PFSK-1 (cell line): ENCODE data around the gene NGRN.

ENCODE experiments used
- FOXP2 ChIP-seq: optimal IDR thresholded peaks from 2 replicates; pipeline ENCODE3; 2011; ENCODE audit warnings: borderline replicate concordance, control low read depth, inconsistent platforms; ENCODE audit not compliant: insufficient read depth; ENCODE audit errors: extremely low read length, extremely low read depth
- POLR2AphosphoS5 ChIP-seq: IDR thresholded peaks from 2 replicates; pipeline ENCODE4 v1.6.1; 2012; ENCODE audit warnings: low read depth, mild to moderate bottlenecking, control low read depth, low read length, moderate library complexity
- SIN3A ChIP-seq: IDR thresholded peaks from 2 replicates; pipeline ENCODE4 v1.6.1; 2012; ENCODE audit warnings: mild to moderate bottlenecking, low read length, moderate library complexity, borderline replicate concordance; ENCODE audit not compliant: insufficient read depth
- TAF1 ChIP-seq: IDR thresholded peaks from 2 replicates; pipeline ENCODE4 v1.6.1; 2012; ENCODE audit warnings: low read length, control low read depth, borderline replicate concordance; ENCODE audit not compliant: insufficient read depth
- TF ChIP-seq, protein P1 (sequence below), 2 experiments: IDR thresholded peaks; 2 replicates each; pipeline versions ENCODE4 v1.6.1 to v1.8.0; 2011 to 2012; ENCODE audit warnings: low read depth in 2 of 2, low read length in 2 of 2, control low read depth in 1 of 2, inconsistent platforms in 1 of 2, mild to moderate bottlenecking in 1 of 2, moderate library complexity in 1 of 2; ENCODE audit not compliant: insufficient read depth in 1 of 2

The NGRN gene

DNA sequence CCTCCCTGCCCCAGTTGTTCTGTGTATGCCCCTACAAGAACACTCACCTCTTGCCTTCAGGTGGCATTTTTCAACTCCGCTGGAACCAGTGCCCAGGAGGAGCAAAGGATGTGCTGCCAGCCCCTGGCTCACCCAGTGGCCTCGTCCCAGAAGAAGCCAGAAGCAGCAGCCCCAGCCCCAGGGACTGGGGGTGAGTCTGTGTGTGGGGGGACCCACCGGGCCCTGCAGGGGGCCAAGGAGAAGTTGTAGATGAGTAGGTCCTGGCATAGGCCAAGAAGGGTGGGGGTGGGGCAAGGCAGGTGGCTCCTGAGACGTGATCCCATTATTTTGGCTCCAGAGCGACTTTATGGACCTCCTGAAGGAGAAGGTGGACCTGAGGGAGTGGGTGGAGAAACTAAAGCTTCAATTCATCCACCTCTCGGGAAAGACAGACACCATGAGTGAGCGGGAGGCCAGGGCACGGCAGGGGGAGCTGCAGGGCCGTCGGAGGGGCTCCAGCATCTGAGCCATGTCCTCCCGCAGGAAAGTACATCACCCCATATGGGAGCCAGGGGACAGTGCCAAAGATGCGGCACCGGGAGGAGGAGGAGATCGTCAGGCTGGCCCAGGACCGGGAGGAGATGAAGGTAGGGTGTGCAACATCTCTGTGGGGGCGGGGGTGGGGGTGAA, 29.3 kb downstream of the NGRN start:
- TF ChIP-seq FOXP2 (no peak), TAF1 (no peak), SIN3A (no peak), POLR2AphosphoS5 (no peak)
- TF ChIP-seq, protein P1, sequence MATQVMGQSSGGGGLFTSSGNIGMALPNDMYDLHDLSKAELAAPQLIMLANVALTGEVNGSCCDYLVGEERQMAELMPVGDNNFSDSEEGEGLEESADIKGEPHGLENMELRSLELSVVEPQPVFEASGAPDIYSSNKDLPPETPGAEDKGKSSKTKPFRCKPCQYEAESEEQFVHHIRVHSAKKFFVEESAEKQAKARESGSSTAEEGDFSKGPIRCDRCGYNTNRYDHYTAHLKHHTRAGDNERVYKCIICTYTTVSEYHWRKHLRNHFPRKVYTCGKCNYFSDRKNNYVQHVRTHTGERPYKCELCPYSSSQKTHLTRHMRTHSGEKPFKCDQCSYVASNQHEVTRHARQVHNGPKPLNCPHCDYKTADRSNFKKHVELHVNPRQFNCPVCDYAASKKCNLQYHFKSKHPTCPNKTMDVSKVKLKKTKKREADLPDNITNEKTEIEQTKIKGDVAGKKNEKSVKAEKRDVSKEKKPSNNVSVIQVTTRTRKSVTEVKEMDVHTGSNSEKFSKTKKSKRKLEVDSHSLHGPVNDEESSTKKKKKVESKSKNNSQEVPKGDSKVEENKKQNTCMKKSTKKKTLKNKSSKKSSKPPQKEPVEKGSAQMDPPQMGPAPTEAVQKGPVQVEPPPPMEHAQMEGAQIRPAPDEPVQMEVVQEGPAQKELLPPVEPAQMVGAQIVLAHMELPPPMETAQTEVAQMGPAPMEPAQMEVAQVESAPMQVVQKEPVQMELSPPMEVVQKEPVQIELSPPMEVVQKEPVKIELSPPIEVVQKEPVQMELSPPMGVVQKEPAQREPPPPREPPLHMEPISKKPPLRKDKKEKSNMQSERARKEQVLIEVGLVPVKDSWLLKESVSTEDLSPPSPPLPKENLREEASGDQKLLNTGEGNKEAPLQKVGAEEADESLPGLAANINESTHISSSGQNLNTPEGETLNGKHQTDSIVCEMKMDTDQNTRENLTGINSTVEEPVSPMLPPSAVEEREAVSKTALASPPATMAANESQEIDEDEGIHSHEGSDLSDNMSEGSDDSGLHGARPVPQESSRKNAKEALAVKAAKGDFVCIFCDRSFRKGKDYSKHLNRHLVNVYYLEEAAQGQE (IDR thresholded peaks at IDR 0.05; ENCODE audit: insufficient read depth in 1 of 2, low read depth in 2 of 2, low read length in 2 of 2): no peak

DNA sequence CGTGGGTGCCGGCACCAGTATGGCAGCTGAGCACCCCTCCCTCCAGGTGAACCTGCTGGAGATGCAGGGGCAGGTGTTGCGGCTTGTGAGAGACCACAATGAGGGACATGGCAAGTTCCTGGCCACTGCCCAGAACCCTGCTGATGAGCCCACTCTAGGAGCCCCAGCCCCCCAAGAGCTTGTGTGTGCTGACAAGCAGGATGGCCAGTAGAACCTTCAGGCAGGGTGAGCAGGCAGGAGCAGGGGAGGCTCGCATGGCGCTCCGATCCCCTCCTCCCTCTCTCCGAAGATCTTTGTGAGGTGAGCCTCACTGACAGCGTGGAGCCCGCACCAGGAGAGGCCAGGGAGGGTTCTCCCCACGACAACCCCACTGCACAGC, 29.8 kb downstream of the NGRN start:
- TF ChIP-seq TAF1 (no peak), FOXP2 (no peak), POLR2AphosphoS5 (no peak), SIN3A (no peak)
- TF ChIP-seq, protein P1 (IDR thresholded peaks at IDR 0.05; ENCODE audit: insufficient read depth in 1 of 2, low read depth in 2 of 2, low read length in 2 of 2): no peak

DNA sequence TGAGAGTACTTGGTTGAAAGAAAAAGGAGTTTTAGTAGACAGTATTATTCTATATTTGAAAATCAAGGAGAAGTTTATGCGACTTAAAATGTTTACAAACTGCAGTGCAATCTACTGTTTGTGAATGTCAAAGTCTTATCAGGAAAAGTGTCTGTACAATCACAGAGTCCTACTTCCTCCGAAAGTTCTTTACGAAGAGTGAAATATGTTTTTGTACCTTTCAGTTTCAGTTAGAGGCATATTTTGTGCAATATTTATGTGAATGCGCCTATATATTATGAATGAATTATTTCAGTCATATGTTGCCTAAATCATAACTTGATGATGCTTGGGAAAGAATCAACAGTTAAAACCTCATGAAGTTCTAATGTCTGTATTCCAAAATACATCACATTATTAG, 31.5 kb downstream of the NGRN start:
- no peak for TF ChIP-seq FOXP2
- TF ChIP-seq POLR2AphosphoS5: no peak
- no peak for TF ChIP-seq SIN3A
- no peak for TF ChIP-seq TAF1
- TF ChIP-seq, protein P1 (IDR thresholded peaks at IDR 0.05; ENCODE audit: insufficient read depth in 1 of 2, low read depth in 2 of 2, low read length in 2 of 2): no peak

DNA sequence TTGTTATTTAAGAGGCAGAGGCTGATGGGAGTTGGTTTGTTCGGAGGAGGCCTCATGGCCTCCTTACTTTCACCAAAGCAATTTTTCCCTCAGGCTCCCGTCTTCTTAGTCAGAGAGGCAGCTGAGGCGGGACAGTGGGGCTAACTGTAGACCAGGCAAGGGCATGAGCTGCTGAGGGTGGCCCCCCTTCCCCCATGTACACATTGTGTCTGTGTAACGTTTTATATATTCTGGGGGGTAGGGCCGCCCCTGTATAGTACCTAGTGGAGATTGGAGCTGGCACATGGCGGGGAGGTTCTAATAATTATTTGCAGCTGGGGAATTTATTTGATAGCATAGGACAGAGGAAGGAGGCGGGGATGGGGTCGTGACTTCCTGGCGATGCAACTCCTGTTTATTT, 35.1 kb downstream of the NGRN start:
- TF ChIP-seq, protein P1 (IDR thresholded peaks at IDR 0.05; ENCODE audit: insufficient read depth in 1 of 2, low read depth in 2 of 2, low read length in 2 of 2): no peak
- TF ChIP-seq SIN3A (no peak), FOXP2 (no peak), TAF1 (no peak), POLR2AphosphoS5 (no peak)

DNA sequence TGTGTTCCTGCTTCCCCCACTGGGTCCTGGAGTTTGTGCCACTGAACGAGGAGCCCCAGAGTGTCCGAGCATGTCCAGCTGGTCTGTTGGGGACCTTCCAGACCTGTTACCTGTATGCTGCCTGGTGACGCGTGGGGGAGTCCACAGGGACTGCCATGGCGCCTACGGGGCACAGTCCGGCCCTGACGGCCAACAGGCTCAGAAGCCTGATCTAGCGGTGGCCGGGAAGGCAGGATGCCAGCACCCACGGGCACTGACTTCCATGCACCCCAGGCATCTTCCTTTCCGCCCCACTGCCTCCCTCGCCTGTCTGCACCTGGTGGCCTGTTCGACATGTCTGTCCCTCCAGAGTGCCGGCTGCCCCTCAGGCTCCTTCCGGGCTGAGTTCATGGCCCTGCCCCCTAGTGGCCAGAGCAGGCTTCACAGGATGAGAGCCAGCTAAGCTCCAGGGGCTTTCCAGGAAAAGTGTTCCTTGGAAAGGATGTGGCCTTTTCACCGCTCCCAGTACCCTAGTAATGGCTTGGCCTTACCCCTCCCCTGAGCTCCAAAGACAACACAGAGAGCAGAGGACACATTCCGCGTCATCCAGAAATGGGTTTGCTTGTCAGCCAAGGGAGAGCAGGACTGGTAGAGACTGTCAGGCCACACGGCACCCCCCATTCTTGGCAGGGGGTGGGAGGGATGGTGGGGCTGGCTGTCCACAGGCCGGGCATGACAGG, 35.7 kb downstream of the NGRN start:
- no peak for TF ChIP-seq SIN3A
- no peak for TF ChIP-seq FOXP2
- no peak for TF ChIP-seq POLR2AphosphoS5
- no peak for TF ChIP-seq TAF1
- TF ChIP-seq, protein P1 (IDR thresholded peaks at IDR 0.05; ENCODE audit: insufficient read depth in 1 of 2, low read depth in 2 of 2, low read length in 2 of 2): no peak
